GM18861 (cell line): Measurements from ENCODE around the gene RBM42.
"Not testable (repeated sequence)": the region's sequence is repeated elsewhere in the genome, so short reads cannot be mapped to it uniquely, and the experiment has no call there.

ENCODE experiments used
- ATAC-seq: cut with Tn5 transposase; IDR thresholded peaks from one replicate; pipeline ENCODE4 v1.9.1; 2021; ENCODE audit not compliant: unreplicated experiment

RBM42 gene

GRCh38 chr19:35648017-35648961 lies 19.5 kb downstream of the RBM42 start, which contains the start of gene COX6B1:
COX6B1 (plus strand) TSS chr19:35648323; CDS start chr19:35651244, 2,921 bp downstream.
- ATAC-seq = peak; percentile 56

- ATAC-seq = no peak
These were observed 21.7 kb downstream of the RBM42 start for GRCh38 chr19:35650581-35650980.

DNA sequence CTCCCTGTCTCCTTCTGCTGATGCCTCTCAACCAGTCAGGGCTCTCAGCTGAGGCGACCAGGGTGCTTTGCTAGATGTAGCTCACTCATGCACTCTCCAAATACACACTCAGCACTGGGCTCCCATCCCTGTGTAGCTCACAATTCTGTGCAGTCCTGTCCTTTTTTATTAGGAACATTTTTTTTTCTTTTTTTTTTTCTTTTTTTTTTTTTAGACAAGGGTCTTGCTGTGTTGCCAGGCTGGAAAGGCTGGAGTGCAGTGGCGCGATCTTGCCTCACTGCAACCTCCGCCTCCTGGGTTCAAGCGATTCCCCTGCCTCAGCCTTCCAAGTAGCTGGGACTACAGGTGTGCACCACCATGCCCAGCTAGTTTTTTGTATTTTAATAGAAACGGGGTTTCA lies 26.0 kb downstream of the RBM42 start:
- not testable (repeated sequence) for ATAC-seq

GRCh38 chr19:35655600-35655999 lies 26.8 kb downstream of the RBM42 start:
- ATAC-seq = no peak

DNA sequence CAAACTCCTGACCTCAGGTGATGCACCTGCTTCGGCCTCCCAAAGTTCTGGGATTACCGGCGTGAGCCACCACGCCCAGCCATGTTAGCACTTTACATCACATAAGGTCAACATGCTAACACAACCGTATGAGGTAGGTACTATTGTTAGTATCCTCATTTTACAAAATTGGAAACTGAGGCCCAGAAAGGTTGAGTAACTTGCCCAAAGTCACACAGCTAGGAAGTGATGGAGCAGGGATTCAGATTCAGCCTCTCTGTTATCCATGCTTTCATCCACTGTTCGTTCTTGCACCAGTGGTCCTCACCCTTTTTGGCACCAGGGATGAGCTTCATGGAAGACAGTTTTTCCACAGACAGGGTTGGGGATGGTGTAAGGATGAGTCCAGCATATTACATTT lies 27.9 kb downstream of the RBM42 start:
- no peak for ATAC-seq

GRCh38 chr19:35657904-35658700 lies 29.3 kb downstream of the RBM42 start:
- no peak for ATAC-seq

DNA sequence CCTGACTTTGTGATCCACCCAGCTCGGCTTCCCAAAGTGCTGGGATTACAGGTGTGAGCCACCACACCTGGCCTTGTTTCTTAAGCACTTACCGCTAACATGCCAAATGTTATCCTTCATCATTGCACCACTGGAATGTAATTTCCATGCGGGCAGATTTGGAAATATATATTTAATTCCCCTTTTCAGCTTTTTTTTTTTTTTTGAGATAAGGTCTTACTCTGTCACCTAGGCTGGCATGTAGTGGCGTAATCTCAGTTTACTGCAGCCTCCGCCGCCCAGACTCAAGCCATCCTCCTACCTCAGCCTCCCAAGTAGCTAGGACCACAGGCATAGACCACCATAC lies 33.1 kb downstream of the RBM42 start:
- no peak for ATAC-seq

DNA sequence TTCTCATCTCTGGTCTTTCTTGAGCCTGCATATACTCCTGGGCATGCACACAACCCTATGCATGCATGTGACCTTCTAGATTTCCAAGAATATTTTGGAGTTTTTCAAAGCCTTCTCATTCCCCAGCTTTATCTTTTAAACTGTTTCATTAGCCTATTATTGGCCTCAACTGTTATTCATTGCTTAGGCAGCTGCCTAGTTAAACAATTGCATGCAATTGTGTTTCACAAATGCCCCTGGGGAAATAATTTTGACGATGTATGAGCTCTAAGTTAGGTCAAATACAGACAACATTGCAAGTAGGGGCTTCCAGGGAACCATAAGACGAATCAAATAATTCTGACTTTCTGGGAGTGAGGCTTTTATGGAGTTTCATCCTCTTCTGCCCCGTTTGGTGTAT lies 35.1 kb downstream of the RBM42 start:
- no peak for ATAC-seq

DNA sequence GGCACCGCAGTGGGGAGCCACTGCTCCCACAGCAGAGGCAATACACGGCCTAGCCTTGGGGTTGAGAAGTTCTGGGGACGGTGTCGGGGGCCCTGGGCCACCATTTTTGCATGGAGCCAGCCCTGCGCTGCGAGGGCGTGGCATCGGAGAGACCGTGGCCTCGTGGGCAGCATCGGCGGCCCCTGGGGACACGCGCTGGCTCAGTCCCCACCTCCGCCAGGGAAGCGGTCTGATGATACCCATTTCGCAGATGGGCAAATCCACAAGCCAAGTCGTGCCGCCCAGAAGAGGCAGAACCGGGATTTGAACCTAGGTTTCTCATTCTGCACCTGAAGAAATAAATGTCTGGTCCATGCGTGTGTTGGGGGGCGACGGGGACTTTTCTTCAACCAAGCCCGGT lies 36.3 kb downstream of the RBM42 start:
- no peak for ATAC-seq

GRCh38 chr19:35665604-35666003 lies 36.8 kb downstream of the RBM42 start:
- no peak for ATAC-seq

- ATAC-seq = no peak
These were observed 37.5 kb downstream of the RBM42 start, which contains the start of gene UPK1A for GRCh38 chr19:35666251-35666913. UPK1A (plus strand) TSS chr19:35666517; CDS start chr19:35666813, 296 bp downstream.

- no peak for ATAC-seq
These were observed 40.7 kb downstream of the RBM42 start for GRCh38 chr19:35669566-35669965.

- ATAC-seq = no peak
These were observed 41.1 kb downstream of the RBM42 start for GRCh38 chr19:35669974-35670373.

GRCh38 chr19:35670686-35671085 lies 41.9 kb downstream of the RBM42 start:
- no peak for ATAC-seq

- ATAC-seq = no peak
These were observed 43.0 kb downstream of the RBM42 start for GRCh38 chr19:35671818-35672217.

GRCh38 chr19:35673121-35673804 lies 44.4 kb downstream of the RBM42 start:
- ATAC-seq = no peak

DNA sequence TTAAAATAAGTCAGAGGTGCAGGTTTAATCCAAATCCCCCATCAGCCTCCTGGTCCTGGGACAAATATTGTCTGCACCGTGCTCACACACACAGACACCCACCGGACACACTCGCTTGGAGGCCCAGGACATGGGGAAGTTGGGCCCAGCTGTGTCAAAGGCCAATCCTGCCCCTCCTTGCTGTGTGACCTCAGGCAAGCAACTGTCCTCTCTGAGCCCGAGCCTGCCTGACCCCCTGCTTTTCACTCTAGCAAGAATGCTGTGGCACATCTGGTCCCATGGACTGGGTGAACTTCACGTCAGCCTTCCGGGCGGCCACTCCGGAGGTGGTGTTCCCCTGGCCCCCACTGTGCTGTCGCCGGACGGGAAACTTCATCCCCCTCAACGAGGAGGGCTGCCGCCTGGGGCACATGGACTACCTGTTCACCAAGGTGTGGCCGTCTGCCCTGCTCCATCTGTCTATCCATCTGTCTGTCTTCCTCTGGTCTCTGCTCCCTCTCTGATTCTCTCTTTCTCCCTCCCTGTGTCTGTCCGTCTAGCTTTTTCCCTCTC lies 46.8 kb downstream of the RBM42 start:
- ATAC-seq = no peak
